Measurements from ENCODE around the gene ADAR. TPM values are rescaled to one million over a fixed set of nuclear protein-coding genes. Genes with fewer than 3 reads are reported as not detected.

Gene ADAR
- total RNA-seq, 1 experiment from 2014 or later = 221 TPM

GRCh38 chr1:154595621-154596020 lies 12.4 kb downstream of the ADAR start:
- H3K36me3 Mint-ChIP-seq = peaks cover 75% of the 10 kb centered on the region
- no peaks in the 10 kb centered on the region for H3K9me3 Mint-ChIP-seq
- TF ChIP-seq ETV6 (CRISPR knock-in tag; IDR thresholded peaks at IDR 0.05) (no peak), ZNF121 (CRISPR knock-in tag; IDR thresholded peaks at IDR 0.05) (no peak), ARID4B (CRISPR knock-in tag; IDR thresholded peaks at IDR 0.05; ENCODE audit: borderline replicate concordance) (no peak), ZNF232 (CRISPR knock-in tag; IDR thresholded peaks at IDR 0.05) (no peak), JAZF1 (CRISPR knock-in tag; IDR thresholded peaks at IDR 0.05) (no peak), ZNF263 (CRISPR knock-in tag; IDR thresholded peaks at IDR 0.05; ENCODE audit: low read depth) (no peak), SMAD4 (CRISPR knock-in tag; IDR thresholded peaks at IDR 0.05) (no peak), IRF2 (CRISPR knock-in tag; IDR thresholded peaks at IDR 0.05; ENCODE audit: borderline replicate concordance, low read depth) (no peak), FOXJ3 (CRISPR knock-in tag; IDR thresholded peaks at IDR 0.05; ENCODE audit: borderline replicate concordance) (no peak), ZNF532 (CRISPR knock-in tag; IDR thresholded peaks at IDR 0.05; ENCODE audit: borderline replicate concordance) (no peak), ATF6 (CRISPR knock-in tag; IDR thresholded peaks at IDR 0.05) (no peak), ATF2 (CRISPR knock-in tag; IDR thresholded peaks at IDR 0.05; ENCODE audit: borderline replicate concordance, low read depth) (no peak), NFATC4 (CRISPR knock-in tag; IDR thresholded peaks at IDR 0.05) (no peak), KAT7 (CRISPR knock-in tag; IDR thresholded peaks at IDR 0.05; ENCODE audit: borderline replicate concordance) (no peak), ZSCAN18 (CRISPR knock-in tag; IDR thresholded peaks at IDR 0.05) (no peak), ZNF317 (CRISPR knock-in tag; IDR thresholded peaks at IDR 0.05; ENCODE audit: borderline replicate concordance, low read depth) (no peak)
- TF ChIP-seq, protein P1, sequence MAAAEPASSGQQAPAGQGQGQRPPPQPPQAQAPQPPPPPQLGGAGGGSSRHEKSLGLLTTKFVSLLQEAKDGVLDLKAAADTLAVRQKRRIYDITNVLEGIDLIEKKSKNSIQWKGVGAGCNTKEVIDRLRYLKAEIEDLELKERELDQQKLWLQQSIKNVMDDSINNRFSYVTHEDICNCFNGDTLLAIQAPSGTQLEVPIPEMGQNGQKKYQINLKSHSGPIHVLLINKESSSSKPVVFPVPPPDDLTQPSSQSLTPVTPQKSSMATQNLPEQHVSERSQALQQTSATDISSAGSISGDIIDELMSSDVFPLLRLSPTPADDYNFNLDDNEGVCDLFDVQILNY (CRISPR knock-in tag; IDR thresholded peaks at IDR 0.05) = no peak
- TF ChIP-seq, protein P2, sequence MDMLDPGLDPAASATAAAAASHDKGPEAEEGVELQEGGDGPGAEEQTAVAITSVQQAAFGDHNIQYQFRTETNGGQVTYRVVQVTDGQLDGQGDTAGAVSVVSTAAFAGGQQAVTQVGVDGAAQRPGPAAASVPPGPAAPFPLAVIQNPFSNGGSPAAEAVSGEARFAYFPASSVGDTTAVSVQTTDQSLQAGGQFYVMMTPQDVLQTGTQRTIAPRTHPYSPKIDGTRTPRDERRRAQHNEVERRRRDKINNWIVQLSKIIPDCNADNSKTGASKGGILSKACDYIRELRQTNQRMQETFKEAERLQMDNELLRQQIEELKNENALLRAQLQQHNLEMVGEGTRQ (CRISPR knock-in tag; IDR thresholded peaks at IDR 0.05) = no peak
- TF ChIP-seq, protein P3, sequence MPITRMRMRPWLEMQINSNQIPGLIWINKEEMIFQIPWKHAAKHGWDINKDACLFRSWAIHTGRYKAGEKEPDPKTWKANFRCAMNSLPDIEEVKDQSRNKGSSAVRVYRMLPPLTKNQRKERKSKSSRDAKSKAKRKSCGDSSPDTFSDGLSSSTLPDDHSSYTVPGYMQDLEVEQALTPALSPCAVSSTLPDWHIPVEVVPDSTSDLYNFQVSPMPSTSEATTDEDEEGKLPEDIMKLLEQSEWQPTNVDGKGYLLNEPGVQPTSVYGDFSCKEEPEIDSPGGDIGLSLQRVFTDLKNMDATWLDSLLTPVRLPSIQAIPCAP (CRISPR knock-in tag; IDR thresholded peaks at IDR 0.05) = no peak
- ChIA-PET POLR2A (no interaction called here), CTCF (interaction anchor here (1.3 to 1.9 kb wide), 3 partner anchors 36 to 267 kb away, joined by 3 to 4 read pairs (median 4); no protein-coding TSS in a partner anchor)
- ATAC-seq (no peak), DNase-seq (ENCODE audit: low spot score) (no peak)
- H3K27ac Mint-ChIP-seq = no peak overlapping the region
- H3K4me3 Mint-ChIP-seq = no peak overlapping the region
- no peaks in the 10 kb centered on the region for H3K27me3 Mint-ChIP-seq (ENCODE audit: low read depth)
- no peaks in the 10 kb centered on the region for H3K4me1 Mint-ChIP-seq

Data from WTC11 (cell line).